SW480 (cell line): Measurements from ENCODE around the gene PRKCZ.

Source experiments
- DNase-seq: peaks from one replicate; pipeline ENCODE4 v3.0.0-alpha.2; 2016; ENCODE audit warnings: low spot score

The PRKCZ gene

GRCh38 chr1:2049718-2050431 is at the start of gene PRKCZ:
Gene PRKCZ, plus strand, starts transcription at chr1:2050411. Its CDS starts 220 bp downstream, at chr1:2050631.
- peak; percentile 92 for DNase-seq

DNA sequence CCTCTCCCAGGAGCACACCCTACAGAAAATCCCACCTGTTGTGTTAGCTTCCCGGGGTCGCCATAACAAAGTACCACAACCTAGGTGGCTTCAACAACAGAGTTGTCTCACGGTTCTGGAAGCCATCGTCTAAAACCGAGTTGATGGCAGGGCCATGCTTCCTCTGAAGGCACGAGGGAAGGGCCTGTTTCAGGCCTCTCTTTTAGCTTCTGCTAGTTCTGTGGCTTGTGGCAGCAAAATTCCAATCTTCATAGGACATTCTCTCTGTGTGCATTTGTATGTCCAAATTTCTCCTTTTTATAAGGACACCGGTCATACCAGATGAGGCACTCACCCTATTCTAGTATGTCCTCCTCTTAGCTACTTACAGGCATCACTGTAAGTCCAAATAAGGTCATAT is 49.8 kb upstream of the PRKCZ start:
- no peak for DNase-seq

- no peak for DNase-seq
Measured at GRCh38 chr1:2000850-2001249, 49.4 kb upstream of the PRKCZ start.

DNA sequence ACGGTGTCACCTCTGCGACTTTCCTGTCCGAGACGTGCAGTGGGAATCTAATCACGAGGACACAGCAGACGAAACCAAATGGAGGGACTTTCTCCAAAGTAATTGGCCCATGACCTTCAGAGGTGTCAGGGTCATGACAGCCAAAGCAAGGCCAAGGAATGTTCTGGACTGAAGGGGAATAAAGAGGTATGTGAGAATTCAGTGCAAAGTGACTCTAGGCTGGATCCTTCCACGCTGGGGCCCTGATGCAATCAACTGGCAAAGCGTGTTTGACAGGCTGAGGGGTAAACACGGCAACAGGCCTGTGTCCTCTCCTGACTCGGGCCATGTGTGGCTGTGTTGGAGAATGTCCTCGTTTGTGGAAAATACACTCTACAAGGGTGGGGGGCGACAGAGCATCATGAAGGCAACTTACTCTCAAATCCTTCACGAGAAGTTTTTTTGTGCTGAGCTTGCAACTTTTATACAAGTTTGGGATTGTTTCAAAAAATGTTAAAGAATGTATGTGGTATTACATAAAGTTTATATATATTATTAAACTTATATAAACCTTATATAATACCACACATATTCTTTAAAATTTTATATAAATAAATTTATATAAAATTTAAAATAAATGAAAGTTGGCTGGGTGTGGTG is 48.3 kb upstream of the PRKCZ start:
- DNase-seq: no peak

DNA sequence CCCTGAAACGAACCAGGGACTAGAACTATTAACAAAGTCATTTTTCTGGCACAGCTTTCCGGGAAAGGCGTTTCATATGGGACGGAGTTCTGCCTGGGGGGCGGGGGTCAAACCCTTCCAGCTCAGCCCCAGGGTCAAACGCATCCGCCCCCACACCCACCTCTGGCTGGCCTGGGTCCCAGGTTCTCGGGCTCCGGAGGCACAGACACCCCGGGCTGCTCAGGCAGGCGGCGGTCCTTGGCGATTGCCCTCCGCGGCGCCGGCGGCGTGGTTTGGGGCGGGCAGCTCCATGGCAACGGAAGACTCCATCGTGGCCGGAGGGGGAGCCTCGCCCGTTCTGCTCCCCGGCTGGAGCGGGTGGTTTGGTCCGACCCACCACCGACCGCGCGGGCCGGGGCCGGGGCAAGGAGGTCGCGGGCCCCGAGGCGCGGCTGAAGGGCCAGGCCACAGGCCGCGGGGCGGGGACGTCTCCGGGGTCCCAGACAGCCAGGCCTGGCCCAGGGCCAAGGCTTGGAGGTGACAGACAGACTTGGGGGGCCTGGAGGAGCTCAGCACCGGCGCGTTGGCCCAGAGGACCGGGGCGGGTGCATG is 46.6 kb upstream of the PRKCZ start, which contains the start of gene CFAP74:
CFAP74 (minus strand) TSS at position 246 of the 591 bp plus-strand sequence. CDS start 12,830 bp downstream, outside the sequence.
- peak; percentile 58 for DNase-seq

DNA sequence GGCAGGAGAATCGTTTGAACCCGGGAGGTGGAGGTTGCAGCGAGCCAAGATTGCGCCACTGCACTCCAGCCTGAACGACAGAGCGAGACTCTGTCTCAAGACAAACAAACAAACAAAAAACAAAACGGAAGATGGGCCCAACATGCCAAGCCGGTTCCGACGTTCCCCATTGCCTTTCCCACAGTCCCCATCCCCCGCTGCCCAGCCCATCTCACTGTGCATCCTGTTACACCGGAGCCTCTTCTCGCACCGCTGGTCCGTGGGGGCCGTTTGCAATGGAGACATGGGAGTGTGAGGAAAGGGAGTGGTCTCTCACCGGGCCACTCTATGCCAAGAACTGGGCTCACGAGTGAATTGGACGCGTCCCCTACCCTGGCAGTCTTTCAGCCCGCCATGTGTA is 45.4 kb upstream of the PRKCZ start:
- no peak for DNase-seq

- DNase-seq: no peak
Measured at GRCh38 chr1:2009101-2010053, 40.8 kb upstream of the PRKCZ start.

DNA sequence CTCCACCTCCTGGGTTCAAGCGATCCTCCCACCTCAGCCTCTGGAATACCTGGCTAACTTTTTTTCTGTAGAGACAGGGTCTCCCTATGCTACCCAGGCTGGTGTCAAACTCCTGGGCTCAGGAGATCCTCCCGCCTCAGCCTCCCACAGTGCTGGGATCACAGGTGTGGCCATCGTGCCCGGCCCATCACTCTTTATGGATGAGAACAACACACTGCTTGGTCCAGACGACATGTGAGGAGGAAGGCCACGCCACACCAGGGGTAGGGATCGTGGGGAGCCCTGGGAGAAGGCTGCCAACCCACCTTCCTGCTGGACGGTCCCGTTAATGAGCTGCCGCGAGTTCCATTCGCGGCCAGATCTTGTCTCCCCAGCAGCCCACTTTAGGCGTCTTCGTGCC is 36.0 kb upstream of the PRKCZ start:
- no peak for DNase-seq

DNA sequence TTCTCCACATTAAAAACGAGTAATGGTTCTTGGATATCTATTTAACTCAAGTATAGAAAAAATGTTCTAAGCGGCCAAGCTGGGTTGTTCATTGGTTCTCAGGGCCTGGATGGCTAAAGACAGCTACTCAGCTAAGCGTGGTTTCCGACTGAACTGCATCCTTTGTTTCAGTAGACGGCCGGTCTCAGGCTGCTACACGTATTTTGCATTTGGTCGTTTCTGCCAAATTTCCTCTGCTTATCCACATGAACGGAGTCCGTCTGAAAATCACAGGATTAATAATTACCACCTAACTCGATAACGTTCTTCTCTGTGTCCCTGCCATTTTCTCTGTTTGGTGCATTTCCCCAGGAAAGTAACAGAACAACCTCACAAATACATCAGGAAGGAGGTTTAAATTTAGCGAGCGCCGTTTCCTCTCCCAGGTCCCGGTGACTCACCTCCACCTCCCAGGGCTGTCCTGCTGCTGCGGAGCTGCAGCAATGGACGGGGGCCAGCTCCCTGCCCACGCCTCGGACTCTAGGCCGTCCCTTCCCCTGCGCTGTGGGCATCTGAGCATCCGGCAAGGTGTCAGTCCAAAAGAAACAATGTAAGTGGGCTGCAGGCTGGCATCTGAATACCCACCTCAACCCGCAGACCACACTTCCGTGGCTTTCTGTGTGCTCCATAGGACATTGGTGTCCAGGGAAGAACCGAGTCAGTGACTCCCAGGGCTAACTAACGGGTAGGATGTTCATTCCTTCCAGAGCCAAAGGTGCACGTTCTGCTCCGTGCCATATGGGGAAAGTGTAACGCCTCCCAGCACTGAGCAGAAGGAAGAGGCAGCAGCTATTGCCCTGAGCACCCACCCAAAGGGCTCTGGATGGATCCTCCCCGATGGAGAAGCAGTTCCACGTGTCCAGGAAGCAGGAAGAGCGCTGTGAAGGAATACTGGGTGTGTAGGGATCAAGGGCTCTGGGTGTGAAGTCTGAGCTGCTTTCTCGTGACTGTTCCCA is 35.2 kb upstream of the PRKCZ start:
- peak; percentile 23 for DNase-seq

GRCh38 chr1:2016123-2016522 is 34.1 kb upstream of the PRKCZ start:
- no peak for DNase-seq

GRCh38 chr1:2018217-2019171 is 31.7 kb upstream of the PRKCZ start:
- no peak for DNase-seq

GRCh38 chr1:2019172-2019543 is 31.1 kb upstream of the PRKCZ start, which contains the start of gene GABRD:
Gene GABRD, plus strand, starts transcription at chr1:2019345. Its CDS starts 79 bp downstream, at chr1:2019424.
- no peak for DNase-seq

DNA sequence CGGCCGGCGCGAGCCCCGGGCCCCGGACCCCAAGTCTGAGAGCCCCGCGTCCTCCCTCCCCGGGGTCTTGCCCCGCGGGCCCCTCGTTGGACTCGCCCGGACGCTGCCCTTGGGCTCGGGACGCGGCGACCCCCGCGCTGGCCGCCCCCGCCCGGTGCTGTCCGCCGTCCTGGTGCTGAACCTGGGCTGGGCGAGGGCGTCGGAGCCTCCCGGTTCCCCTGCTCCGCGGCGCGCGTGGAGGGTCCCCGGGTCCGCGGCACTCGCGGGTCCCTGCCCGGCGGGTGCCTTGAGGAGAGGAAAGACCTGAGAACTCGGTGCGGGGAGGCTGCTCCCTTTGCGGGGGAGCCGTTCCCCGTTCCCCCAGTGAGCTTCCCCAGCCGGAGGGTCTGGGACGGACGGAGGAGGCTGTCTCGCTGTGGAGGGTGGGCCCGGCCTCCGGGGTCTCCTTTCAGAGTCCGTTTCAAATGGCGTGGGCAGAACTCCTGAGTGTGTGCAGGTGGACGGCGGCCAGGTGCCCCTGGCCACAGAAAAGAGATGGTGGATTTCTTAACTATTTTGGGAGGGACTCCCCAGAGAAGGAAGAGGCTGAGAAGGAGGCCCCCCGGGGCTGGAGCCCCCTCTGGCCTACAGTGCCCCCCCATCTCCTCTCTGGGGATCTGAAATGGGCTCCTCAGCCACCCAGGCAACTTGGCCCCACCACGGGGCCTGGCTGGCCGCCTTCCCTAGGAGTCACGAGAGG is 30.5 kb upstream of the PRKCZ start:
- no peak for DNase-seq

DNA sequence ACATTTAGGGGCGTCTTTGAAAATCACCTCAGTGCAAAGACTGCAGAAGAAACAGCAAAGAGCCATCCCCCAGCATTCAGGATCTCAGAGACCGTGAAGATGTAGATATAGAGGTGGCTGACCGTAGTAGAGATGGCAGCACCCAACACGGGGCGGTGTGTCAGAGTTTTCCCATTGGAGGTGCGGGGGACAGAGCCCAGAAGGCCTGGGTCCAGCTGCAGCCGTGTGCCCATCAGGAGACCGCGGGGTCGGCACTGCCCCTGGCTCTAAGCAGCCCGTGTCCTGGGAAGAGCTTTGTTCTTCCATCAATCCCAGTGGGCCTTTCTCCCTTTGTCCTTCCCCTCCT is 29.9 kb upstream of the PRKCZ start:
- no peak for DNase-seq

- no peak for DNase-seq
Measured at GRCh38 chr1:2021550-2021949, 28.7 kb upstream of the PRKCZ start.

- DNase-seq: no peak
Measured at GRCh38 chr1:2022063-2022770, 28.0 kb upstream of the PRKCZ start.

GRCh38 chr1:2023187-2023586 is 27.0 kb upstream of the PRKCZ start:
- no peak for DNase-seq

DNA sequence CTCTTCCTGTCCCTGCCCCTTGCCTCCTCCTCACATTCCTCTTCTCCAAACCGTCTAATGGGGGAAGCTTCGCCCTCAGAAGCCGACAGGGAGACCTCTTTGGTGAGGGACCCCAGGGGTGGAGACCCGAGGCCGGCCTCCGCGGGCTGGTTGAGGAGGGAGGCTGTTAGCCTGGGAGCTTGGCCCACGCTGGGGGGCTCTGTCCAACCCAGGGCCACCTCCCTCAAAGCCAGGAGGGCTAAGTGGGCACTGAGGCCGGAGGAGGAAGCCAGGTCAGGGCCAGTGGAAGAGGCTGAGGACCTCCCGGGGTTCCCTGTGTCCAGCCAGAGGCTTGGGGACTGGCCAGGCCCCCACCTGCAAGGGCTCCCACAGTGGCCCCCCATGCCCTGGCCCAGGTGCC is 25.8 kb upstream of the PRKCZ start:
- DNase-seq: no peak
